Activated CD8-positive, alpha-beta T cell treated with anti-CD3 and anti-CD28 coated beads, Interleukin-2, amount 10 ng/mL, durations not matched to agents 7 days and 5 days (primary cell): ENCODE measurements around the gene ZCCHC14. TPM values are rescaled to one million over a fixed set of nuclear protein-coding genes. Genes with fewer than 3 reads are reported as not detected.

Experiments used
- ATAC-seq: fragments of 150-1000 bp; cut with Tn5 transposase; one replicate; pipeline ENCODE4 v1.10.0; 2021; ENCODE audit warnings: moderate library complexity
- CTCF ChIA-PET: fragments of 350-600 bp; sonication (Branson Sonifier 250); formaldehyde crosslinking; loops from one replicate; lab custom pipeline; 2021; ENCODE audit warnings: antibody characterized with exemption; lab: Charles Lee
- POLR2A ChIA-PET: fragments of 350-600 bp; sonication (Branson Sonifier 250); formaldehyde crosslinking; loops from one replicate; lab custom pipeline; 2021; ENCODE audit warnings: antibody characterized with exemption; lab: Charles Lee
- DNase-seq: peaks from one replicate; pipeline ENCODE4 v3.0.0-alpha.2; 2020
- H3K27ac Mint-ChIP-seq: one replicate; pipeline ENCODE4 v1.8.0; 2021; ENCODE audit warnings: mild to moderate bottlenecking, mixed read lengths
- H3K27me3 Mint-ChIP-seq: one replicate; pipeline ENCODE4 v1.8.0; 2021; ENCODE audit warnings: low read depth, mixed read lengths
- H3K36me3 Mint-ChIP-seq: one replicate; pipeline ENCODE4 v1.8.0; 2021; ENCODE audit warnings: low read depth, mixed read lengths
- H3K4me1 Mint-ChIP-seq: one replicate; pipeline ENCODE4 v1.8.0; 2021; ENCODE audit warnings: low read depth, mixed read lengths
- H3K4me3 Mint-ChIP-seq: one replicate; pipeline ENCODE4 v1.8.0; 2021; ENCODE audit warnings: mild to moderate bottlenecking, mixed read lengths
- H3K9me3 Mint-ChIP-seq: one replicate; pipeline ENCODE4 v1.8.0; 2022; ENCODE audit warnings: mixed read lengths; ENCODE audit not compliant: insufficient read depth
- total RNA-seq, 2 experiments: library from RNA; stranded (reverse); gene quantifications; one replicate each; pipeline ENCODE4 v1.2.3, GENCODE V29; 2021

The ZCCHC14 gene
- total RNA-seq, 2 experiments from 2014 or later: 2.6 to 2.7 TPM

DNA sequence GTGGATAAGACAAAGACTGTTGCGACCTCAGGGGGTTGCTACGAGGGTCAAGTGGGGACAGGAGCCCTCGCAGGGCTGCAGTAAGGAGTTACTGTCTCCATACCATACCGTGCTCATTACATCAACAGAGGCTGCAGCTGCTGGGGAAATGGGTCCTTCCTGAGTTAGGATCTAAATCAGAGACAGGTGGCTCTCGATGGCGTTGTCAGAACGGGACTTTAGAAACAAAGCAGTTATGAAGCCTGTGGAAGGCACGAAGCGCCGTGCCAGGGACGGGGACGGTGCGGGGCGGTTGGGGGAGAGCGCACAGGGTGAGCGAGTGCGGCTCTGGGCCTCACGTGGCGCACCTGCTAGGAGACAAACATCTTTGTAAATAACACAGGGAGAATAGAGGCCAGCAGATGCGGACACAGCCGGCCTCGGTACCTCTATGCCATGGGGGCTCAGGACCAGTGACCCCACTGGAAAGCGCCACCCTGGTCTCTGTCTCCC lies 34.4 kb downstream of the ZCCHC14 start:
- no peak for DNase-seq
- Mint-ChIP-seq H3K27me3 (peaks cover 5% of the 10 kb centered on the region), H3K9me3 (no peaks in the 10 kb centered on the region), H3K4me1 (peaks cover 9% of the 10 kb centered on the region), H3K4me3 (no peak overlapping the region), H3K36me3 (no peaks in the 10 kb centered on the region), H3K27ac (no peak overlapping the region)
- ChIA-PET POLR2A (no interaction called here), CTCF (no interaction called here)
- ATAC-seq: no peak

DNA sequence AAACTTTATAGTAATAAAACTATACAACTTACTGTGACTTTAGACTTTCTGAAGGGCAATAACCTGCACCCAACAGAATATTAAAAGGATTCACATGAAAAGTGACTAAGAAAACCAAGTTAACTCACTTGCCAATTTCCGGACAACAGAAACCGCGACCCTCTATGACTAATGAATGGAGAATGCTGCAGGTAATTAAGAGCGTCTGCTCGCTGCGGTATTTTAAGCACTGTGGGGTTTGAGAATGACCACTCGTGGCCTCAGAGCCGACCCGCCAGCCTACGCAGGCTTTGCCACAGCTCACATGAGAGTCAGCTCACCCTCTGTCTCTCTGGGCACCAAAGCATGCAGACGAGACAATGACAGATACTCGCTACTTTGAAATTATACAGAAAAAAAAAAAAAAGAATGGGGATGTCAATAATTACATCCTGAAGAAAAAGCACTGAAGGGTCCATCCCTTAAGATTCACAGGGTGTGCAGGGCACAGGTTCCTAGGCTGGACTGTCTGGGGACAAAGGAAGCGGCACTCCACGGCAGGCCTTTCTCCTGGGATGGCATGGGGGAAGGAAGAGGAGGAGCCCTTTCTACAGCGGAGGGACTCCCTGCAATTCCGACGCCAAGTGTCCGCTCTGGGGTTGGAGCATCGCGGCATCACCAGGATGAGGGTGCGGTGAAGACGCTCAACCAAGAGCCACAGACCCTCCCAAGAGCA lies 35.0 kb downstream of the ZCCHC14 start:
- Mint-ChIP-seq H3K36me3 (no peaks in the 10 kb centered on the region), H3K4me1 (peaks cover 9% of the 10 kb centered on the region), H3K27me3 (peaks cover 5% of the 10 kb centered on the region), H3K27ac (no peak overlapping the region), H3K4me3 (no peak overlapping the region), H3K9me3 (no peaks in the 10 kb centered on the region)
- ChIA-PET CTCF (no interaction called here), POLR2A (no interaction called here)
- ATAC-seq: no peak
- DNase-seq: no peak

DNA sequence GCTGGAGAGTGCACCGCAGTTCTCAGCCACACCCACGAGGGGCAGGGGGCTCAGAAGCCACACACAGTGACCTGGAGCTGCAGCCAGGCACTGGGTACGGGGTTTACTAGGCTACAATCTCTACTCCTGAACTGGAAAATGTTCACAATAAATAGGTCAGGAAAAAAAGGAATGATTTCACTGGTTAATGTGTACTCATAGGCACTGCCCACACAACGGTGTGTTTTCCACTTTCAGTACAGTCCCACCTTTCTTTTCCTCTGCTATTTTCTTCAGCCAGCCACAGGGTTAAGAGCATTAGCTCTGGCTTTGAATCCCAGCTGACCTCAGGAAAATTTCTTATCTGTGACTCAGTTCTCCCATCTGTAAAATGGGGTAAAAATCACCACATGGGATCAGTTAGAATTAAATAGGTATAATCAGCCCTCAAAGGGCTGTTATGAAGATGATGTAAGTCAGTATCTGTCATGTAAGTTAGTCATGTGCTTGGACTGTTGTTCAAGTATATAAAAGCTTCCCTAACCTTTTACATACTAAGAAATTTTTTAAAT lies 35.7 kb downstream of the ZCCHC14 start:
- DNase-seq (no peak), ATAC-seq (no peak)
- H3K27me3 Mint-ChIP-seq: peaks cover 5% of the 10 kb centered on the region
- peaks cover 9% of the 10 kb centered on the region for H3K4me1 Mint-ChIP-seq
- no peak overlapping the region for H3K4me3 Mint-ChIP-seq
- no peaks in the 10 kb centered on the region for H3K9me3 Mint-ChIP-seq
- POLR2A ChIA-PET: no interaction called here
- no peaks in the 10 kb centered on the region for H3K36me3 Mint-ChIP-seq
- H3K27ac Mint-ChIP-seq: no peak overlapping the region
- CTCF ChIA-PET: no interaction called here

DNA sequence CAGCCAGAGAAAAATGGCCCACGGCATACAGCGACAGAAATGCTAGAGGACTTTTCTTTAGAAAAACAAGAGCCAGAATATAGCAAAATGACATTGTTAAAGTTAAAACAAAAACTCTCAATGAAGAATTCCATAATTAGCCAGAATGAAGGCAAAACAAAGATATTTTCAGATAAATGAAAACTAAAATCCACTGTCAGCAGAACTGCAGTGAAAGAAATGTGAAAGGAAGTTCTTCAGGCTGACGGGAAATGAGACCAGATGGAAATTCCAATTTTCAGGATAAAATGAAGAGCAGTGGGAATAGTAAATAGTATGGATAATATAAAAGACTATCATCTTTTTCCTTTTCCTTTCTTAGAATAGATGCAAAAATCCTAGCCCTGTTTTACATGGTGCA lies 38.4 kb downstream of the ZCCHC14 start:
- no peak for DNase-seq
- Mint-ChIP-seq H3K4me3 (no peak overlapping the region), H3K4me1 (peaks cover 9% of the 10 kb centered on the region), H3K9me3 (no peaks in the 10 kb centered on the region), H3K27ac (no peak overlapping the region), H3K36me3 (no peaks in the 10 kb centered on the region), H3K27me3 (peaks cover 3% of the 10 kb centered on the region)
- POLR2A ChIA-PET: no interaction called here
- CTCF ChIA-PET: no interaction called here
- ATAC-seq: no peak

DNA sequence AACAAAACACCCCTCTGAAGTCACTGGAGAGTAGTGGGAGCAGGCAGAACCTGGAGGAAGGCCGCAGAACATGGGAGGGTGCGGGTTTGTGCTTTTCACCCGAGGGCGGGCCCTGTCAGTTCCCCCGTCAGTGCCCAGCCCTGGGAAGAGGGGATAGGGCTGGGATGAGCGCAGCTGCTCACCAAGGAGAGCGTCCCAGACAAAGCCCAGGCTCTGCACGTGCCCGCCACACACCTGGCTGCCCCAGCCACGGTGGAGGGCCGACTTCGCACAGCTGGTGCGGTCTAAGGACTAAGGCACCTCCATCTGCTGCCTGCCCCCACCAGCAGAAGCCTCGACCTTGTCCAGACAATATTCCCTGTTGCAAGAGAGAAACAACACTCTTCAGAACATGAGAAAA lies 39.5 kb downstream of the ZCCHC14 start:
- H3K9me3 Mint-ChIP-seq: no peaks in the 10 kb centered on the region
- POLR2A ChIA-PET: no interaction called here
- peaks cover 3% of the 10 kb centered on the region for H3K27me3 Mint-ChIP-seq
- no peak overlapping the region for H3K4me3 Mint-ChIP-seq
- H3K4me1 Mint-ChIP-seq: peaks cover 8% of the 10 kb centered on the region
- DNase-seq (no peak), ATAC-seq (no peak)
- no peak overlapping the region for H3K27ac Mint-ChIP-seq
- CTCF ChIA-PET: interaction anchor here (1.1 kb wide), 1 partner anchor 12 kb away, joined by 3 read pairs; no protein-coding TSS in a partner anchor
- H3K36me3 Mint-ChIP-seq: no peaks in the 10 kb centered on the region

DNA sequence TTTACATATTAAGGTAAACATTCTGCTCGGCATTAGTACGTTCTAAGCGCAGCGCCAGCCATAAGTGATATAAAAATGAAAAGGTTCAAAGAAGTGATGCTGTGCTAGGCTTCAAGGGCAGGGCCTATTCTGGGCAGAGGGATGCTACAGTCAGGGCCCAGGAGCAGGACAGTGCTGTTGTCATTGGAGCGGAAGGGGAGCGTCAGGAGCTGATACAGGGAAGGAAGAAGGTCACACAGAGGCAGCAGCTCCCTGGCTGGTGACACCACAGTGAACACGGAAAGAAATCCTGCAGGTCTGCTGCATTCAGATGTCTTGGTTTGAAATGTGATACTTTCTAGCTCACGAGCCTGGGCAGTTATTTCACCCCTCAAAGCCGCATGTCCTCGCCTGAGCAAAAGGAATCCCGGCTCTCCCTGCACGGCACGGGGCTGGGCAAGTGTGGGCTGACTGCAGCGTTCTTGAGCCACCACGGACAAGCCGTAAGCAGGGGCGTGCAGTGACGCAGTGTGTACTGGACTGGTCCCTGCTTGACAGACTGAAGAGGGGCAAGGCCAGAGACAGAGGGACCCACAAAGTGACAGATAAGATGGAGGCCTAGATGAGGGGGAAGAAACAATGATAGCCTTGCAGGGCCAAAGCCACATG lies 41.1 kb downstream of the ZCCHC14 start:
- Mint-ChIP-seq H3K27ac (no peak overlapping the region), H3K27me3 (peaks cover 3% of the 10 kb centered on the region), H3K9me3 (no peaks in the 10 kb centered on the region), H3K4me3 (no peak overlapping the region), H3K4me1 (no peaks in the 10 kb centered on the region), H3K36me3 (no peaks in the 10 kb centered on the region)
- ATAC-seq (no peak), DNase-seq (no peak)
- POLR2A ChIA-PET: no interaction called here
- CTCF ChIA-PET: no interaction called here

DNA sequence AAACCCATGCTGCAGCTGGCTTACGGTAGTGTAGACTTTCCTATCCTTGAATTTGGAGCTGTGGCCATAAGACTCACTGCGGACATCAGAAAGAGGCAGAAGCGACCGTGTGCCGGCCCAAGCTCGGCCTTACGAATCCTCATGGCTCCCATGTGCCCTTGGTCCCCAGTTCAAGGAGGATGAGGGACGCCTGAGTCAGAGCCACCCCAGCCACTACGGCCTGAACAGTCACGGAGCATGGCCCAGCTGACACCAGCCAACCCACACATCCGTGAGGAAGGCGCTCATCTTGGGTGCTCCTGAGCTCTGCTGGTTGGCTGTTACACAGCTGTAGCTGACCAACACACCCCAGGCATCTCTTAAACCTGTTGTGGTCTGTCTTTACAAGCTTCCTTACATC lies 44.0 kb downstream of the ZCCHC14 start:
- Mint-ChIP-seq H3K27me3 (no peaks in the 10 kb centered on the region), H3K4me3 (no peak overlapping the region), H3K9me3 (no peaks in the 10 kb centered on the region), H3K4me1 (no peaks in the 10 kb centered on the region), H3K27ac (no peak overlapping the region), H3K36me3 (no peaks in the 10 kb centered on the region)
- ChIA-PET CTCF (no interaction called here), POLR2A (no interaction called here)
- no peak for DNase-seq
- ATAC-seq: no peak

DNA sequence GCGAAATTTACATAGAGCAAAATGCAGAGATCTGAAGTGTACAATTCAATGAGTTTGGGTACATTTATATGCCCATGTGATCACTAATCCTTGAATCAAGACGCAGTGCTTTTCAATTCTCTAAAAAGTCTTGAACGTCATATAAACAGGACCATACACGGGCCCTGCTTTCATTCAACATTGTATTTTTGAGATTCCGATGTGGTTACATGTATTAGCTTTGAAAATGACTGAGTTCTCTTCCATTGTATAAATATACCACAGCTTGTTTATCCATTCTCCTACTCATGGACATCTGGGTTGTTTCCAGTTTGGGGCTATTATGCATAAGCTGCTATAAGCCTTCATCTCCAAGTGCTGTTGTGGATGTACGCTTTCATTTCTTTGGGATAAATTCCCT lies 45.5 kb downstream of the ZCCHC14 start:
- POLR2A ChIA-PET: no interaction called here
- CTCF ChIA-PET: interaction anchor here (1.2 kb wide), 1 partner anchor 31 kb away, joined by 3 read pairs; no protein-coding TSS in a partner anchor
- Mint-ChIP-seq H3K4me1 (no peaks in the 10 kb centered on the region), H3K27ac (no peak overlapping the region), H3K9me3 (no peaks in the 10 kb centered on the region), H3K36me3 (no peaks in the 10 kb centered on the region), H3K27me3 (peaks cover 2% of the 10 kb centered on the region), H3K4me3 (no peak overlapping the region)
- no peak for DNase-seq
- ATAC-seq: no peak

DNA sequence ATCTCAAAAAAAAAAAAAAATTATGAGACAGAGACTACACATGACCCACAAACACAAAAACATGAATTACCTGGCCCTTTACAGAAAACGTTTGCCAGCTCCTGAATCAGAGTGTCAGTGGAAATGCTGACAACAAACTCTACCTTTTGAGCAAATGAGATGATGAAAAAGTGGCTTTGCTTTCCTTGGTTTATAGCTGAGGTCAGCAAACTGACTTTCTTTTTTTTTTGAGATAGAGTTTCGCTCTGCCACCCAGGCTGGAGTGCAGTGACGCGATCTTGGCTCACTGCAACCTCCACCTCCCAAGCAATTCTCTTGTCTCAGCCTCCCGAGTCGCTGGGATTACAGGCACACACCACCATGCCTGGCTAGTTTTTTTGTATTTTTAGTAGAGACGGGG lies 46.3 kb downstream of the ZCCHC14 start:
- no peak overlapping the region for H3K27ac Mint-ChIP-seq
- no peaks in the 10 kb centered on the region for H3K4me1 Mint-ChIP-seq
- H3K9me3 Mint-ChIP-seq: no peaks in the 10 kb centered on the region
- H3K4me3 Mint-ChIP-seq: no peak overlapping the region
- DNase-seq (no peak), ATAC-seq (no peak)
- H3K36me3 Mint-ChIP-seq: no peaks in the 10 kb centered on the region
- ChIA-PET POLR2A (no interaction called here), CTCF (interaction anchor here (1.2 kb wide), 1 partner anchor 30 kb away, joined by 3 read pairs; no protein-coding TSS in a partner anchor)
- H3K27me3 Mint-ChIP-seq: peaks cover 2% of the 10 kb centered on the region

DNA sequence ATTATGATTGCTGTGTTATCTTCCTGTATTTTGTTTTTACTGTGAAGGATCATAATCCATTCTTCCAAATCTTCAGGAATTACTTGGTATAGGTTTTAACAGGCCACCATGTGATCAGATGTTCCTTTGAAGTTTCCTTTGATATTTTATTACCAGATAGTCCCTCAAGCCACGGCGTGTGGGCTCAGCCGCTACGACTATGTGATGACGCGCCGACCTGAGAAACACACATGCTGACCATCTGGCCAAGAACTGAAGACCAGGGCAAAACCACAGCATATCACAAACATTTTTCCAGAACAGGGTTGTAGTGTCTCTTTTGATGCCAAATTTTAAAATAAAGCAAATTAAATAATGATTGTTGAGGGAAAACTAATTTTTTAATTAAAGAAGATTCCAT lies 47.3 kb downstream of the ZCCHC14 start:
- no peak for DNase-seq
- Mint-ChIP-seq H3K4me1 (no peaks in the 10 kb centered on the region), H3K27me3 (peaks cover 2% of the 10 kb centered on the region), H3K9me3 (no peaks in the 10 kb centered on the region), H3K36me3 (no peaks in the 10 kb centered on the region), H3K4me3 (no peak overlapping the region), H3K27ac (no peak overlapping the region)
- POLR2A ChIA-PET: no interaction called here
- ATAC-seq: no peak
- CTCF ChIA-PET: no interaction called here

DNA sequence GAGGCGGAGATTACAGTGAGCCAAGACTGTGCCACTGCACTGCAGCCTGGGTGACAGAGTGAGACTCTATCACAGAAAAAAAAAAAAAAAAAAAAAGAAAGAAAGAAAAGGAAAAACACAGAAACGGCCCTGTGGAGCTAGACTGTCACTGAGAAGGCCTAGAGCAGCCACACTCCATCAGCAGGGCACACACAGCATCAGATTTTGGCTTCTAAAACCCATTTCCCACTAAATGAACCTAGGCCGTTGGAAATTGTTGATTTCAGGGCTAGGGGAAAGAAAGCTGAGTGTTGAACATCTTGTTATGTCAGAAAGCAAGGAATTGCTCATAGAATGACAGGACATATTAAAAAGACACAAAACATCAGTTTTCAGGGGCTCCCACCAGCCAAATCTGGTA lies 48.9 kb downstream of the ZCCHC14 start:
- Mint-ChIP-seq H3K4me3 (no peak overlapping the region), H3K27me3 (peaks cover 2% of the 10 kb centered on the region), H3K4me1 (no peaks in the 10 kb centered on the region), H3K36me3 (no peaks in the 10 kb centered on the region), H3K9me3 (no peaks in the 10 kb centered on the region), H3K27ac (no peak overlapping the region)
- ATAC-seq: no peak
- no peak for DNase-seq
- CTCF ChIA-PET: interaction anchor here (2.2 kb wide), 1 partner anchor 27 kb away, joined by 6 read pairs; no protein-coding TSS in a partner anchor
- POLR2A ChIA-PET: no interaction called here

DNA sequence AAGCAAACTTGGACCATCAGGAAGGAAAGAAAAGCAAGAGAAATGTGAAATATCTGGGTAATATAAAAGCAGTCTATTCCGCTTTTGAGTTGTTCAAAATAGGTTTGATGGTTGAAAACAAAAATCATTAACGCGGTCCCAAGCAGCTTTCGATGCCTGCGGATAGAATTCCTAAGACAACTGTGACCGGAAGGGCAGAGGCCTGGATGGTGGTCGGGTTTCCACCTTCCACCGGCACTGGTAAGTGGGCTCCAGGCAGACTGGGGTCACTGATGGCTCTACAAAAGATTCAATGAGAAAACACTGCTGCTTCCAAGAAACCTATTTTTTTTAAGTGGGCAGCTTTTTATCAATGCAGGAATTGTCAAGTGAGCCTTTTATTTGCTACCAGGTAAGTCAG lies 49.8 kb downstream of the ZCCHC14 start:
- no peak for ATAC-seq
- POLR2A ChIA-PET: interaction anchor here (0.7 kb wide), 1 partner anchor 455 kb away, joined by 3 read pairs; no protein-coding TSS in a partner anchor
- Mint-ChIP-seq H3K27ac (no peak overlapping the region), H3K36me3 (no peaks in the 10 kb centered on the region), H3K4me1 (no peaks in the 10 kb centered on the region), H3K9me3 (no peaks in the 10 kb centered on the region), H3K4me3 (no peak overlapping the region), H3K27me3 (peaks cover 3% of the 10 kb centered on the region)
- CTCF ChIA-PET: interaction anchor here (2.2 kb wide), 1 partner anchor 26 kb away, joined by 6 read pairs; no protein-coding TSS in a partner anchor
- DNase-seq: no peak
